Glomerular endothelial cell (primary cell): ENCODE results near the gene CBL. TPM values are rescaled to one million over a fixed set of nuclear protein-coding genes. Genes with fewer than 3 reads are reported as not detected.
"Not testable (repeated sequence)": the region's sequence is repeated elsewhere in the genome, so short reads cannot be mapped to it uniquely, and the experiment has no call there.

Source experiments
- DNase-seq: peaks from one replicate; pipeline ENCODE4 v3.0.0-alpha.2; 2011; ENCODE audit warnings: low read depth, low spot score; ENCODE audit errors: extremely low read depth
- total RNA-seq: library from RNA; depleted of rRNA; stranded (reverse); fragments of >200 nt; gene quantifications from 2 replicates; pipeline ENCODE4 v1.2.3, GENCODE V29; 2015

CBL gene
- total RNA-seq, 1 donor from 2014 or later, result 38.7 TPM

GRCh38 chr11:119181677-119182412 lies 24.3 kb upstream of the CBL start:
- no peak for DNase-seq

GRCh38 chr11:119184399-119184798 lies 21.7 kb upstream of the CBL start:
- DNase-seq, result not testable (repeated sequence)

GRCh38 chr11:119185981-119186634 lies 20.0 kb upstream of the CBL start:
- DNase-seq, result no peak

- DNase-seq, result no peak
Observed at GRCh38 chr11:119187123-119187892, 18.8 kb upstream of the CBL start.

GRCh38 chr11:119188067-119188466 lies 18.1 kb upstream of the CBL start:
- DNase-seq, result no peak

GRCh38 chr11:119188887-119189286 lies 17.3 kb upstream of the CBL start:
- no peak for DNase-seq

- no peak for DNase-seq
Observed at GRCh38 chr11:119189393-119189792, 16.7 kb upstream of the CBL start.

GRCh38 chr11:119190531-119190930 lies 15.6 kb upstream of the CBL start:
- DNase-seq, result no peak

- not testable (repeated sequence) for DNase-seq
Observed at GRCh38 chr11:119191265-119191664, 14.9 kb upstream of the CBL start.

- no peak for DNase-seq
Observed at GRCh38 chr11:119192111-119192510, 14.0 kb upstream of the CBL start.

GRCh38 chr11:119193001-119193400 lies 13.1 kb upstream of the CBL start:
- no peak for DNase-seq

- no peak for DNase-seq
Observed at GRCh38 chr11:119193626-119194025, 12.5 kb upstream of the CBL start.

- no peak for DNase-seq
Observed at GRCh38 chr11:119194811-119195440, 11.2 kb upstream of the CBL start.

GRCh38 chr11:119195680-119196079 lies 10.5 kb upstream of the CBL start:
- DNase-seq, result peak; percentile 23

- peak; percentile 71 for DNase-seq
Observed at GRCh38 chr11:119196833-119197483, 9.2 kb upstream of the CBL start.

GRCh38 chr11:119198925-119199324 lies 7.2 kb upstream of the CBL start:
- DNase-seq, result no peak

GRCh38 chr11:119201236-119201635 lies 4.9 kb upstream of the CBL start:
- DNase-seq, result not testable (repeated sequence)

GRCh38 chr11:119202554-119202953 lies 3.6 kb upstream of the CBL start:
- no peak for DNase-seq

GRCh38 chr11:119204066-119204465 lies 2.1 kb upstream of the CBL start:
- DNase-seq, result no peak

GRCh38 chr11:119205080-119205479 lies 1.1 kb upstream of the CBL start:
- DNase-seq, result no peak
